Gastrocnemius medialis (tissue), 4 donors: Measurements from ENCODE around the gene ELMO1. TPM values are rescaled to one million over a fixed set of nuclear protein-coding genes. Genes with fewer than 3 reads are reported as not detected.
A peak's percentile ranks its signal among the peaks of the same experiment; 100 is the strongest.

ENCODE experiments used
- ATAC-seq, 2 donors: fragments of 150-250 bp; one replicate each; pipeline ENCODE4 v1.9.1; 2016
- DNase-seq, 2 donors: peaks; one replicate each; pipeline ENCODE4 v3.0.0-alpha.2; 2019
- H3K27ac ChIP-seq, 4 donors: fragments of 200-600 bp; sonication (generic); 1 replicate in 1 of 4; 2 replicates in 3 of 4; pipeline ENCODE4 v1.5.1; 2016 to 2018; ENCODE audit warnings: mild to moderate bottlenecking in 2 of 4, moderate library complexity in 1 of 4
- H3K27me3 ChIP-seq, 3 donors: fragments of 200-600 bp; sonication (generic) in 2 of 3; 1 replicate in 1 of 3; 2 replicates in 2 of 3; pipeline versions ENCODE4 v1.5.1 to v1.6.0; 2016 to 2019; ENCODE audit warnings: mild to moderate bottlenecking in 1 of 3, moderate library complexity in 1 of 3
- H3K36me3 ChIP-seq, 2 donors: fragments of 200-600 bp; sonication (generic) in 1 of 2; one replicate each; pipeline ENCODE4 v1.5.1; 2017 to 2018
- H3K4me1 ChIP-seq, 2 donors: fragments of 200-600 bp; sonication (generic) in 1 of 2; one replicate each; pipeline ENCODE4 v1.5.1; 2016 to 2017; ENCODE audit warnings: mild to moderate bottlenecking in 2 of 2
- H3K4me3 ChIP-seq, 4 donors: fragments of 200-600 bp; sonication (generic) in 3 of 4; 1 replicate in 1 of 4; 2 replicates in 3 of 4; pipeline ENCODE4 v1.5.1; 2016 to 2019; ENCODE audit warnings: mild to moderate bottlenecking in 2 of 4
- H3K9me3 ChIP-seq, 3 donors: fragments of 200-600 bp; sonication (generic) in 2 of 3; 1 replicate in 1 of 3; 2 replicates in 2 of 3; pipeline ENCODE4 v1.5.1; 2016 to 2019
- POLR2A ChIP-seq, 2 donors: fragments of 450-650 bp; IDR thresholded peaks; one replicate each; pipeline ENCODE4 v1.6.1; 2017; ENCODE audit warnings: antibody characterized with exemption in 2 of 2, mild to moderate bottlenecking in 2 of 2, moderate library complexity in 2 of 2
- in situ Hi-C, 4 donors: fragments of 200-750 bp; cut with MboI; loops; one replicate each; pipeline versions ENCODE4 v1.15.0 to v1.8.0; 2017; ENCODE audit warnings: low sequenced_read_pairs in 4 of 4
- intact Hi-C: fragments of 100-400 bp; cut with DNase I; formaldehyde crosslinking; loops from one replicate; pipeline ENCODE4 v1.15.1; 2023; ENCODE audit warnings: low total_unique reads
- total RNA-seq, 4 donors: library from RNA; depleted of rRNA; stranded (reverse); fragments of >200 nt; gene quantifications; one replicate each; pipeline versions ENCODE4 v1.1.0 to v1.2.3, GENCODE V29; 2016
- TF ChIP-seq, protein P1 (sequence below), 5 experiments: fragments of 450-650 bp in 3 of 5; fragments of 200-600 bp in 2 of 5; sonication (generic) in 2 of 5; IDR thresholded peaks in 4 of 5; conservative IDR thresholded peaks in 1 of 5; 1 replicate in 4 of 5; 2 replicates in 1 of 5; pipeline ENCODE4 v1.5.1; 2016 to 2019; ENCODE audit warnings: antibody characterized with exemption in 5 of 5, mild to moderate bottlenecking in 3 of 5, moderate library complexity in 3 of 5

Gene ELMO1
- total RNA-seq, 4 donors from 2014 or later = 8.4 to 18.9 (median 14.6) TPM

DNA sequence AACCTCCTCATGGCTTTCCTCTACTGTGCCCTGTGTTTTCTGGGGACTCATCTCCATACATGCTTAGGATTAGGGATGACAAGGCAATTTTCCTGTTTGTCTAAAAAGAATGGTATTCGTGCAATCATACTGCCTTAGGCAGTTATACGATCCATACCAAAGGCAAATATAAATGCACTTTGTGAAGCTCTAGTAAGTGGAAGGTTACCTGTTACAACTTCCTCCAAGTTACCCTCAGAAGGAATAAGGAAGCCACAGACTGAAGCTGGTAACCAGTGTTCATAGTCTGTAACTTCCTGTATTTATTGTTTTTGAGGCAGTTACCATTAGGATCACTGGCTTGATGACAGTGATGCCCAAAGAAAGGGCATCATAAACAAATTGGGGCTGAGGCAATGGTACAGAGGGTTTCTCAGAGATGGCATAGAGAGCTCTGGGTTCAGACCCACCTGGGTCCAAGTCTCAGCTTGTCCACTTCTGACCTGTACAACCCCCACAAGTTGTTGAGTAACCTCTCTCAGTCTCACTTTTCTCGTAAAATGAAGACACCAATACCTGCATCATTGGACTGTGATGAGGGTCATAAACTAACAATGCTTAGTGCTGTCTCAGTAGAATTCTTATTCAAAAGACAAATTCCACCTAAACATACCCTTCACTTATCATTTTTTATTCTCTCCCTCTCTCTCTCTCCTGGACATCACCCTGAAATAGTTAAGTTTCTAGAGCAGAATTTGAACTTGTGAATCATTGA is 138.2 kb downstream of the ELMO1 start:
- H3K4me3 ChIP-seq = no peak overlapping the region
- no peaks in the 10 kb centered on the region for H3K27me3 ChIP-seq
- TF ChIP-seq, protein P1, sequence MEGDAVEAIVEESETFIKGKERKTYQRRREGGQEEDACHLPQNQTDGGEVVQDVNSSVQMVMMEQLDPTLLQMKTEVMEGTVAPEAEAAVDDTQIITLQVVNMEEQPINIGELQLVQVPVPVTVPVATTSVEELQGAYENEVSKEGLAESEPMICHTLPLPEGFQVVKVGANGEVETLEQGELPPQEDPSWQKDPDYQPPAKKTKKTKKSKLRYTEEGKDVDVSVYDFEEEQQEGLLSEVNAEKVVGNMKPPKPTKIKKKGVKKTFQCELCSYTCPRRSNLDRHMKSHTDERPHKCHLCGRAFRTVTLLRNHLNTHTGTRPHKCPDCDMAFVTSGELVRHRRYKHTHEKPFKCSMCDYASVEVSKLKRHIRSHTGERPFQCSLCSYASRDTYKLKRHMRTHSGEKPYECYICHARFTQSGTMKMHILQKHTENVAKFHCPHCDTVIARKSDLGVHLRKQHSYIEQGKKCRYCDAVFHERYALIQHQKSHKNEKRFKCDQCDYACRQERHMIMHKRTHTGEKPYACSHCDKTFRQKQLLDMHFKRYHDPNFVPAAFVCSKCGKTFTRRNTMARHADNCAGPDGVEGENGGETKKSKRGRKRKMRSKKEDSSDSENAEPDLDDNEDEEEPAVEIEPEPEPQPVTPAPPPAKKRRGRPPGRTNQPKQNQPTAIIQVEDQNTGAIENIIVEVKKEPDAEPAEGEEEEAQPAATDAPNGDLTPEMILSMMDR (IDR thresholded peaks at IDR 0.05 in 4 of 5, conservative IDR thresholded peaks at IDR 0.05 in 1 of 5) = no peak
- TF ChIP-seq POLR2A (IDR thresholded peaks at IDR 0.05) = no peak
- in situ Hi-C loops = no loop called here
- intact Hi-C loops = no loop called here
- no peak for DNase-seq
- ATAC-seq = no peak
- H3K9me3 ChIP-seq = no peaks in the 10 kb centered on the region
- no peaks in the 10 kb centered on the region for H3K36me3 ChIP-seq
- peaks cover 0 to 4% of the 10 kb centered on the region in 2 donors for H3K4me1 ChIP-seq
- no peak overlapping the region for H3K27ac ChIP-seq

DNA sequence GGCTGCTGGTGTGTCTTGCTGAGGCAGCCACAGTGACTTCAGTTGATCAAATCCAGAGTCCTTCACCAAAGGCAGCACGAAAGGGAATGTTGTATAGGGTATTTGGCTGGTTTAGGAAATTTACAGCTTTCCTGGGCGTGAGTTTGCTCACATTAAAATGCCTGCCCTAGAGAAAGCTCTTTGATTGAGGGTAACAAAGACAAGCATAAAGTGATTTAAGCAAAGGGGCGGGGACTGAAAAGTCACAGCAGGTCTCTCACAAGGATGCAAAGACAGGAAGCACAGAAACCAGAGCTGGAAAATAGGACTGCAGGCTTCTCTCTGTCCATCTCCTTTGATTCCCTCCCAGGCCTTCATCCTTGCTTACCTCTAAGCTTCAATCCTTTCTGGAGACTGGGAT is 139.2 kb downstream of the ELMO1 start:
- H3K27ac ChIP-seq = no peak overlapping the region
- H3K27me3 ChIP-seq = no peaks in the 10 kb centered on the region
- no peaks in the 10 kb centered on the region for H3K4me1 ChIP-seq
- no peak for ATAC-seq
- no peaks in the 10 kb centered on the region for H3K9me3 ChIP-seq
- H3K36me3 ChIP-seq = no peaks in the 10 kb centered on the region
- DNase-seq = no peak
- intact Hi-C loops = no loop called here
- TF ChIP-seq, protein P1 (IDR thresholded peaks at IDR 0.05 in 4 of 5, conservative IDR thresholded peaks at IDR 0.05 in 1 of 5) = no peak
- no peak overlapping the region for H3K4me3 ChIP-seq
- in situ Hi-C loops = no loop called here

DNA sequence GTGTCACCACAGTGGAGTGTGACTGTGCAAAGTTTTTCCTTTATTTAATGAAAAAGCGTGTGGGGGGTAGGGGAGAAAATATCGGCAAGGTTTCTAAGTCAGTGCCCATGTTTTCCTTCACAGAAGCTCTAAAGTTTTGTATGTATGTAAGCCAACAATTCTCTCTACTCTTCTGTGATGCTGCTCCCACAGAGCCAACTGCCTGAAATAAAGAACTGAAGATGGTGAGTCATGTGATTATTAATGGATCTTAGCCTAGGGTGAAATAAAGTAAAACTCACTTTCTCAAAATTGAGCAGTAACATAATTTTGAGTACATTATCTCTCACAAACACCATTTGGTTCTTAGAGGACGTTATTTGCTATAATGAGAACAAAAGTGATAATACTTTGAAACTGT is 143.7 kb downstream of the ELMO1 start:
- TF ChIP-seq, protein P1 (IDR thresholded peaks at IDR 0.05 in 4 of 5, conservative IDR thresholded peaks at IDR 0.05 in 1 of 5) = no peak
- TF ChIP-seq POLR2A (IDR thresholded peaks at IDR 0.05) = no peak
- no peak overlapping the region for H3K27ac ChIP-seq
- in situ Hi-C loops = no loop called here
- H3K27me3 ChIP-seq = no peaks in the 10 kb centered on the region
- DNase-seq = no peak
- H3K4me1 ChIP-seq = no peaks in the 10 kb centered on the region
- no peaks in the 10 kb centered on the region for H3K9me3 ChIP-seq
- ATAC-seq = no peak
- no peak overlapping the region for H3K4me3 ChIP-seq
- H3K36me3 ChIP-seq = no peaks in the 10 kb centered on the region
- intact Hi-C loops = no loop called here

DNA sequence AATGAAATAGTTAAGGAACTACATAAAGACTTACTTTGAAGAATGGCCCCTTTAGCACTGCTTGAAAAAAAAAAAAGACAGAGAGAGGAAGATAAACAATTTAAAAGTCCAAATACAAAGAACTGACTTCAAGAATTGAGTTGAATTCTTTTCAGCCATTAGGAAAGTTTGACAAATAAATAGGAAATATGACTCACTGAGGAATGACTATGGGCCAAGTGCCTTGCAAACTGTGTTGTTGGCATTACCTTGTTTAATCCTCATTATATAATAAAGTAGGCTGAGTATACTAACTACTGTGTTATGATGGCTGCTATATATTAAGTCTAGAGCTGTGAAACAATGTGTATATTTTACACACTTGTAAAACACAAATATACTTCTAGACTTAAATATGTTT is 151.1 kb downstream of the ELMO1 start:
- Histone ChIP-seq H3K4me1 (peaks cover 0 to 3% of the 10 kb centered on the region in 2 donors), H3K9me3 (no peaks in the 10 kb centered on the region), H3K27ac (peak overlapping the region in 3 of 4 donors; percentile 24 to 36 (median 31)), H3K27me3 (no peaks in the 10 kb centered on the region), H3K4me3 (no peak overlapping the region), H3K36me3 (no peaks in the 10 kb centered on the region)
- DNase-seq (no peak), ATAC-seq (peak; percentile 56 to 60)
- in situ Hi-C loops = no loop called here
- intact Hi-C loops = no loop called here
- TF ChIP-seq, protein P1 (IDR thresholded peaks at IDR 0.05 in 4 of 5, conservative IDR thresholded peaks at IDR 0.05 in 1 of 5) = no peak
- no peak for TF ChIP-seq POLR2A (IDR thresholded peaks at IDR 0.05)

DNA sequence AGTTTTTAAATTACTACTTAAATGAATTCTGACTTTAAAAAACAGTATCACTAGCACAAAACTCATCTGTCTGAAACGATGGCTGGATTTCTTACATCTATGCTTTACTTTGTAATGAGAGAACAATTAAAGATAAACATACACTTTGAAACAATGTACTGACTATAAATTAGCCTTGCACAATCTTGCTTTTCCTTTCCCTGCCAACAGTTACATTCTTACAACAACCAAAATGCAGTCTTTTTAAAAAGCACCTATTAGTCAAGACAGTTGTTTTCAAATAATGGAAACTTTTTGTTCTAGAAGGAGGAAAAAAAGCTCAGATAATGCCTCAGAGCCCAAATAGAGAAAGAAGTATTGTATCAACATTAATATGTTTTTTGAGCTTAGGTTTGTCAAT is 153.3 kb downstream of the ELMO1 start:
- Histone ChIP-seq H3K27ac (no peak overlapping the region), H3K9me3 (no peaks in the 10 kb centered on the region), H3K27me3 (no peaks in the 10 kb centered on the region), H3K36me3 (no peaks in the 10 kb centered on the region), H3K4me1 (peaks cover 0 to 3% of the 10 kb centered on the region in 2 donors), H3K4me3 (no peak overlapping the region)
- intact Hi-C loops (no loop called here), in situ Hi-C loops (no loop called here)
- ATAC-seq (no peak), DNase-seq (no peak)
- no peak for TF ChIP-seq POLR2A (IDR thresholded peaks at IDR 0.05)
